Neutrophil (primary cell): ENCODE results near the gene TACC2.
"Not testable (repeated sequence)": the region's sequence is repeated elsewhere in the genome, so short reads cannot be mapped to it uniquely, and the experiment has no call there.

Source experiments
- H3K27ac ChIP-seq: fragments of 200-600 bp; sonication (generic); 2 replicates; pipeline ENCODE4 v1.5.1; 2016; ENCODE audit warnings: mild to moderate bottlenecking, moderate library complexity
- H3K27me3 ChIP-seq: fragments of 200-600 bp; sonication (generic); 2 replicates; pipeline ENCODE4 v1.6.0; 2016; ENCODE audit warnings: mild to moderate bottlenecking
- H3K36me3 ChIP-seq: fragments of 200-600 bp; sonication (generic); 2 replicates; pipeline ENCODE4 v1.5.1; 2017
- H3K4me1 ChIP-seq, 2 experiments: fragments of 200-600 bp in 1 of 2; sonication (generic) in 1 of 2; 1 replicate in 1 of 2; 2 replicates in 1 of 2; pipeline versions ENCODE4 v1.5.1 to v1.6.1; 2013 to 2016; ENCODE audit warnings: low read depth in 1 of 2, low read length in 1 of 2, mild to moderate bottlenecking in 1 of 2, moderate library complexity in 1 of 2; ENCODE audit not compliant: control insufficient read depth in 1 of 2, insufficient read depth in 1 of 2
- H3K4me3 ChIP-seq, 2 experiments: fragments of 200-600 bp in 1 of 2; sonication (generic) in 1 of 2; 1 replicate in 1 of 2; 2 replicates in 1 of 2; pipeline ENCODE4 v1.5.1; 2013 to 2016; ENCODE audit warnings: low read depth in 1 of 2, low read length in 1 of 2, mild to moderate bottlenecking in 1 of 2, moderate library complexity in 1 of 2
- H3K9me3 ChIP-seq: fragments of 200-600 bp; sonication (generic); 2 replicates; pipeline ENCODE4 v1.5.1; 2016
- TF ChIP-seq, protein P1 (sequence below): fragments of 200-600 bp; sonication (generic); IDR thresholded peaks from 2 replicates; pipeline ENCODE4 v1.5.1; 2016; ENCODE audit warnings: antibody characterized with exemption

The TACC2 gene

DNA sequence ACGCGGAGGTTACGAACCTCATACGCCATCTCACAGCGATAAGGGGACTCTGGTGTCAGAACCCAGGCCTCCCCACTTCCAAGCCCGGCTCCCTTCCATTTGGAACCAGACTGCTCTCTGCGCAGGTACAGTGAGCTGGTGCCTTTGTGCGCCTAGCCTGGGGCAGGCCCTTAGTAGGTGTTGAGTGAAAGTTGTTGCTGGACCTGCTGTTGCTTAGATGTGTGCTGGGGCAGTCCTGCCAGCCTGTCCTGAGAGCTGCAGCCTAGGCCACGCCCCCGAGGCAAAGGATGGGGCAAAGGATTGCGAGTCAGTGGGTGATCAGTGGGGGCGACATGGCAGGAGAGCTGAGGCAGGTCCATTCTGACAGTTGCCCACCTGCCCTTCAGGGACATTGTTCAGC is 209.7 kb downstream of the TACC2 start:
- TF ChIP-seq, protein P1, sequence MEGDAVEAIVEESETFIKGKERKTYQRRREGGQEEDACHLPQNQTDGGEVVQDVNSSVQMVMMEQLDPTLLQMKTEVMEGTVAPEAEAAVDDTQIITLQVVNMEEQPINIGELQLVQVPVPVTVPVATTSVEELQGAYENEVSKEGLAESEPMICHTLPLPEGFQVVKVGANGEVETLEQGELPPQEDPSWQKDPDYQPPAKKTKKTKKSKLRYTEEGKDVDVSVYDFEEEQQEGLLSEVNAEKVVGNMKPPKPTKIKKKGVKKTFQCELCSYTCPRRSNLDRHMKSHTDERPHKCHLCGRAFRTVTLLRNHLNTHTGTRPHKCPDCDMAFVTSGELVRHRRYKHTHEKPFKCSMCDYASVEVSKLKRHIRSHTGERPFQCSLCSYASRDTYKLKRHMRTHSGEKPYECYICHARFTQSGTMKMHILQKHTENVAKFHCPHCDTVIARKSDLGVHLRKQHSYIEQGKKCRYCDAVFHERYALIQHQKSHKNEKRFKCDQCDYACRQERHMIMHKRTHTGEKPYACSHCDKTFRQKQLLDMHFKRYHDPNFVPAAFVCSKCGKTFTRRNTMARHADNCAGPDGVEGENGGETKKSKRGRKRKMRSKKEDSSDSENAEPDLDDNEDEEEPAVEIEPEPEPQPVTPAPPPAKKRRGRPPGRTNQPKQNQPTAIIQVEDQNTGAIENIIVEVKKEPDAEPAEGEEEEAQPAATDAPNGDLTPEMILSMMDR: no peak
- Histone ChIP-seq H3K27ac (no peak overlapping the region), H3K9me3 (no peaks in the 10 kb centered on the region), H3K27me3 (no peaks in the 10 kb centered on the region), H3K4me3 (no peak overlapping the region), H3K4me1 (no peaks in the 10 kb centered on the region), H3K36me3 (no peaks in the 10 kb centered on the region)

DNA sequence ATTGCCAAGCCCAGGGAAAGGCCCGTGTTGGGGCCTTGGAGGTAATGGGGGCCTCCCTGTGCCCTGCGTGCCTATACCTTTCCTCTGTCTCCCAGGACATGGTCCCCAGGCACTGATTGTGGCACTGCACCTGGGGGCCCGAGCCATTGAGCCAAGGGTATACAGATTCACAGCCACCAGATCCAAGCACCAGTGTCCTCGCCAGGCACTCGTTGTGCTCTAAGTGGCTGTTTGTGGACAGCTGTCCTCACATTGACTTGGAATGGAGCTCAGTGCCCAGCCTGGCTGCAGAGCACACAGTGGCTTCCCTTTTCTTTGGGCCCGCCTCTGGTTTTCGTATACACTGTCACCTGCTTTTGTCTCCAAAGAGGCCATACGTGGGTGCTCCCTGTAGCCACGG is 210.1 kb downstream of the TACC2 start:
- Histone ChIP-seq H3K27ac (no peak overlapping the region), H3K4me1 (no peaks in the 10 kb centered on the region), H3K4me3 (no peak overlapping the region), H3K9me3 (no peaks in the 10 kb centered on the region), H3K36me3 (no peaks in the 10 kb centered on the region), H3K27me3 (no peaks in the 10 kb centered on the region)
- TF ChIP-seq, protein P1: no peak

DNA sequence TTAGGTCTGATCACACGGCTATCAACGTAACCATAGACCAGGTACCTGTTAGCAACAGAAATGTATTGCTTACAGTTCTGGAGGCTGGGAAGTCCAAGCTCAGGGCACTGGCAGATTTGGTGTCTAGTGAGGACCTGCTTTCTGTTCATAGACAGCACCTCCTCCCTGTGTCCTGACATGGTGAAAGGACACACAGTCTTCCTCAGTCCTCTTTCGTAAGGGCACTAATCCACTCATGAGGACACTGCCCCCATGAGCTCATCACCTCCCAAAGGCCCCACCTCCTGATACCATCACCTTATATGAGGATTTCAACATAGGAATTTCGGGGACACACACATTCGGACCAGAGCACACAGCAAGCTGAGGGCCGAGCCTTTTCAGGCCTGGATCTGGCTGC is 210.7 kb downstream of the TACC2 start:
- H3K27me3 ChIP-seq: no peaks in the 10 kb centered on the region
- no peak overlapping the region for H3K4me3 ChIP-seq
- TF ChIP-seq, protein P1: no peak
- no peaks in the 10 kb centered on the region for H3K9me3 ChIP-seq
- no peaks in the 10 kb centered on the region for H3K4me1 ChIP-seq
- no peak overlapping the region for H3K27ac ChIP-seq
- no peaks in the 10 kb centered on the region for H3K36me3 ChIP-seq

DNA sequence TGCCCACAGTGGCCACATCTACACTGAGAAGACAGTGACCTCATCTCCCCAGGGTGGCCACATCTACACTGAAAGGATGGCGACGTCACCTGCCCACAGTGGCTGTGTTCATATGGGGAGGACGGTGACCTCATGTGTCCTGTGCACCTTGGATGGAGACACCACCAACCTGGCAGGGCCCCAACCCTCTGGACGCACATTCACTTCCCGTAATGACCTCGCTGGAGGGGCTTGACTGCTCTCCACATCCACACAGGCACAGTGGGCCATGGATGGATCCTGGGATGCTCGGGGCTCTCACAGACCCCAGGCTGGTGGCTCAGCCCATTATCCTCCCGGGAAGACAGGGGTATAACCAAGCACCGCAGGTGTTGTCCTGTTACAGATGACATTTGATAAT is 212.4 kb downstream of the TACC2 start:
- TF ChIP-seq, protein P1: no peak
- H3K36me3 ChIP-seq: no peaks in the 10 kb centered on the region

DNA sequence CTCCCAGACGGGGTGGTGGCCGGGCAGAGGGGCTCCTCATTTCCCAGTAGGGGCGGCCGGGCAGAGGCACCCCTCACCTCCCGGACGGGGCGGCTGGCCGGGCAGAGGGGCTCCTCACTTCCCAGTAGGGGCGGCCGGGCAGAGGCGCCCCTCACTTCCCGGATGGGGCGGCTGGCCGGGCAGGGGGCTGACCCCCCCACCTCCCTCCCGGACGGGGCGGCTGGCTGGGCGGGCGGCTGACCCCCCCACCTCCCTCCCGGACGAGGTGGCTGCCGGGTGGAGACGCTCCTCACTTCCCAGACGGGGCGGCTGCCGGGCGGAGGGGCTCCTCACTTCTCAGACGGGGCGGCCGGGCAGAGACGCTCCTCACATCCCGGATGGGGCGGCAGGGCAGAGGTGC is 214.2 kb downstream of the TACC2 start:
- not testable (repeated sequence) for H3K36me3 ChIP-seq, H3K27ac ChIP-seq, H3K4me3 ChIP-seq, H3K9me3 ChIP-seq, H3K4me1 ChIP-seq, H3K27me3 ChIP-seq

More for the DNA sequence above, 212.4 kb downstream of the TACC2 start:
- no peaks in the 10 kb centered on the region for H3K27me3 ChIP-seq
- no peaks in the 10 kb centered on the region for H3K9me3 ChIP-seq
- H3K4me3 ChIP-seq: no peak overlapping the region
- no peaks in the 10 kb centered on the region for H3K4me1 ChIP-seq
- no peak overlapping the region for H3K27ac ChIP-seq

DNA sequence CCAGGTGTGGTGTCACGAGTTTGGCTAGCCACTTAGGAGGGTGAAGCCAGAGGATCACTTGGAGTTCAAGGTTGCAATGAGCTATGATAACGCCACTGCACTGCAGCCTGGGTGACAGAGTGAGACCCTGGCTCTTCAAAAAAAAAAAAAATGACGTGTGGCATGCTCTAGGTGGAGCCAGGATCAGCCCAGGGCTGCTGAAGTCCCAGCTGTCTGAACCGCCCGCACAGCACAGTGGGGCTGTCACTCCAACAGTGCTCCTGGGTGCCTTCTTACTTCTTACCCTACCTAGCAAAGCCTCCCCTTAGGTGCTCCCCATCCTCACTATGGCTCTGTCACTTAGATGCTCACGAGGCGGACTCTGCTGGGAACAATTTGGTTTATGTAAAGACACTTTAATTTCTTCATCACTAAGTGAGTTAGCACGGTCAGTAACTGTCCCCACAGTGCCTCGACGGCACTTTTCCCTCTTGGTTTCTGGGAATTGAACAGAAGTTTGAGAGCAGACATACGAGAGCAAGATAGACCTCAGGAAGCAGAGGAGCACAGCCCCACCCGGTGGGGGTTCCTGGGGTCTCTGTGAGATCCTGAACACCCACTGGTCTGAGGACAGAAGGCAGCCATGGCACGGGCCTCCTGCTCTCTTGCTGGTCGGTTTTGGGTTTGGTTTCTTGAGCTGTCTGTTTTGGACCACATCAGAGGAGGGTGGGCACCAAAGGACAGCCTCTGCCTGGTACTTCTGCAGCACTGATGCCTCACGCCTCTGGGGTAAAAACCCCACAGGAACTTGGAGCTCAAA is 215.9 kb downstream of the TACC2 start:
- Histone ChIP-seq H3K4me1 (no peaks in the 10 kb centered on the region), H3K4me3 (no peak overlapping the region), H3K9me3 (no peaks in the 10 kb centered on the region), H3K27me3 (no peaks in the 10 kb centered on the region), H3K36me3 (no peaks in the 10 kb centered on the region), H3K27ac (no peak overlapping the region)
- TF ChIP-seq, protein P1: no peak
